Mesothelial cell of epicardium (in vitro differentiated cells): Measurements from ENCODE around the gene AHDC1. TPM values are rescaled to one million over a fixed set of nuclear protein-coding genes. Genes with fewer than 3 reads are reported as not detected.

Experiments
- DNase-seq, 2 experiments: peaks; one replicate each; pipeline ENCODE4 v3.0.0; 2021; ENCODE audit warnings: low spot score in 2 of 2; ENCODE audit not compliant: unreplicated experiment in 2 of 2
- H3K27ac Mint-ChIP-seq: 2 replicates; pipeline ENCODE4 v1.8.0; 2021; ENCODE audit warnings: mixed read lengths
- H3K27me3 Mint-ChIP-seq: 2 replicates; pipeline ENCODE4 v1.8.0; 2021; ENCODE audit warnings: low read depth, mixed read lengths
- H3K36me3 Mint-ChIP-seq: 2 replicates; pipeline ENCODE4 v1.8.0; 2021; ENCODE audit warnings: mixed read lengths
- H3K4me1 Mint-ChIP-seq: 2 replicates; pipeline ENCODE4 v1.8.0; 2021; ENCODE audit warnings: mixed read lengths
- H3K4me3 Mint-ChIP-seq: 2 replicates; pipeline ENCODE4 v1.8.0; 2021; ENCODE audit warnings: mild to moderate bottlenecking, moderate library complexity, mixed read lengths
- H3K9me3 Mint-ChIP-seq: 2 replicates; pipeline ENCODE4 v1.8.0; 2021; ENCODE audit warnings: mixed read lengths
- CTCF ChIP-seq: fragments of 200-600 bp; sonication (generic); IDR thresholded peaks from one replicate; pipeline ENCODE4 v1.5.0; 2021; ENCODE audit warnings: antibody characterized with exemption; ENCODE audit not compliant: unreplicated experiment
- total RNA-seq: library from RNA; stranded (reverse); gene quantifications from 3 replicates; pipeline ENCODE4 v1.2.1, GENCODE V29; 2021

Gene AHDC1
- total RNA-seq, 1 donor from 2014 or later = 73.5 TPM

GRCh38 chr1:27499142-27499541 is 104.8 kb downstream of the AHDC1 start:
- H3K27me3 Mint-ChIP-seq = no peaks in the 10 kb centered on the region

GRCh38 chr1:27496604-27497155 is 107.3 kb downstream of the AHDC1 start:
- Mint-ChIP-seq H3K9me3 (no peaks in the 10 kb centered on the region), H3K36me3 (no peaks in the 10 kb centered on the region), H3K27me3 (no peaks in the 10 kb centered on the region), H3K4me1 (peaks cover 8% of the 10 kb centered on the region), H3K27ac (peak overlapping the region; percentile 72), H3K4me3 (peak overlapping the region; percentile 20)
- DNase-seq = peak in 1 of 2 experiments; percentile 56
- no peak for TF ChIP-seq CTCF

More at GRCh38 chr1:27499142-27499541, 104.8 kb downstream of the AHDC1 start:
- H3K4me1 Mint-ChIP-seq = peaks cover 15% of the 10 kb centered on the region
- peak overlapping the region; percentile 43 for H3K27ac Mint-ChIP-seq
- no peak for TF ChIP-seq CTCF
- no peak for DNase-seq
- no peaks in the 10 kb centered on the region for H3K36me3 Mint-ChIP-seq
- H3K4me3 Mint-ChIP-seq = no peak overlapping the region
- H3K9me3 Mint-ChIP-seq = no peaks in the 10 kb centered on the region

GRCh38 chr1:27492796-27493195 is 111.1 kb downstream of the AHDC1 start:
- H3K27ac Mint-ChIP-seq = peak overlapping the region; percentile 21
- DNase-seq = no peak
- no peak overlapping the region for H3K4me3 Mint-ChIP-seq
- H3K9me3 Mint-ChIP-seq = no peaks in the 10 kb centered on the region
- no peaks in the 10 kb centered on the region for H3K36me3 Mint-ChIP-seq
- H3K27me3 Mint-ChIP-seq = no peaks in the 10 kb centered on the region
- TF ChIP-seq CTCF = no peak
- peaks cover 25% of the 10 kb centered on the region for H3K4me1 Mint-ChIP-seq

DNA sequence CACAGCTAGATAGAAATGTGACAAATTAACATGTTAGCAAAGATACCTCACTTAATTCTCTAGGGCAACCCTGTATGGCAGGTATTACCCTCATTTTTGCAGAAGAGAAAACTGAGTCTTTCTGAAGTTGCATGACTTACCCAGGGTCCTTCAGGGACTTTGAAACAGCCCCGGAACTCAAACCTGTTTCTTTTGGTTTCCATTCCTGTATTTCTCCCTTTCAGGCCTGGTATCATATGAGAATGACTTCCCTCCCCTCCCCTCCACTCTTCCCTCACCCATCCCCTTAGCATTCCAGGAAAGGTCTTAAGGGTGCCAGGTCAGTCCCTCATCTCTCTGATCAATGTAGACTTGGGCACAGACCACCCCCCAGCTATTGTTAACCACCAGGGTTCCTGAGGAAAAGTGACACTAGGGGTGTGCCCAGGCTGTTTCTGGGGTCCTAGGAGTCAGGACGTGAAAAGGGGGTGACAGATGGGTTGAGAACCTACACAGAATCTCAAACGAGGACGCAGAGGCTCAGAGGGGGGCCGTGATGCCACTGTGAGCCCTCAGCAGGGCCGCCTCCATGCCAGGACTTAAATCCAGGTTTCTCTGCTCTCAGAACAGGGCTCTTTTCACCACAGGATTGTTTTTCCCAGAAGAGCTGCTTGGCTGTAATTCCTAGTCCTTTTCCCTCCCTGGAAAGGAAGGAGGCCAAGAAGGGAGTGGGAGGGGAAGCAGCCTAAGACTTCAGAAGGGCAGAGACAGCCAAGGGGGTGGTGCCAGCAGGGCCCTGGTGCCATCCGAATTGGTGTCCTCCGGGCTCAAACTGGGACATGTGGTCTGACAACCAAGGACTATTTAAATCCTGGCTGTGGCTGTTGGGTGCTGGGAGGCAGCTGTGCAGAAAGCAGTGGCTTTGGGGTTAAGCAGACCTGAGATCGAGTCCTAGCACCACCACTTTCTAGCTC is 111.9 kb downstream of the AHDC1 start:
- TF ChIP-seq CTCF = no peak
- H3K4me3 Mint-ChIP-seq = no peak overlapping the region
- no peaks in the 10 kb centered on the region for H3K27me3 Mint-ChIP-seq
- no peaks in the 10 kb centered on the region for H3K36me3 Mint-ChIP-seq
- DNase-seq = no peak
- no peaks in the 10 kb centered on the region for H3K9me3 Mint-ChIP-seq
- peaks cover 25% of the 10 kb centered on the region for H3K4me1 Mint-ChIP-seq
- peak overlapping the region; percentile 76 for H3K27ac Mint-ChIP-seq

DNA sequence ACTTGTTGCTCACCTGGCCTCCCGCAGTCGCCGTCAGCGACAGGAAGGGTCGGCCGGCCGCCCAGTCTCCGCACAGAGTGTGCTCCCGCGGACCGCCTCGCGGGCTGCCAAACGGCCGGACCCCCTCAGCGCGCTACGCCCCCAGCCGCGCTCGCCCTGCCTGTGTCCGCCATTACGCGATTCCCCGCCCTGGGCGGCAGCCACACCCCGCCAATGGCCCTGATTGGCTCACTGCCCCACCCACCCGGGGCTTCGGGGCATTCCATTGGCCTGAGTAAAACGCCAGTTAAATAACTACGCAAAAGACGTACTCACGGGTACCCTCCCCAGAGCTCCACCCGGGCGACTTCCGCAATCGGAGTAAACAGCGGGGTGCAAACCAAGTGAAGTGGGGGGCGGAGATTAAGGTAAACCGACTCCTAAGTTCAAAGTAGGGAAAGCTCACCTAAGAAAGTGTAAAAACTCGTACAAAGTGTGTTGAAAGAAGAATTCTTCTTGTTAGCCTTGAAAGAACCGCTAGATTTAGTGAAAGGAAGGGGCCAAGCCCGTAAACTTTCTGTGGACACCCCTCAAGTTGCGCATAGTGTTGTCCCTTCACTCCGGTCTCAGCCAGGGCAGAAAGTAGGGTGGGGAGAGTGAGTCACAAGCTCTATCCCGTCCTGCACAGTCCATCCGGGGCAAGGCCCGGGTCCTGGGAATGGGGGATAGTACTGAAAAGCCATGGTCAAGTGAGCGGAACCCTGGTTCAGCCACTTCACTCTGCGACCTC is 113.8 kb downstream of the AHDC1 start, which contains the start of gene WASF2:
Gene WASF2 (minus strand): TSS at position 195 of the 769 bp plus-strand sequence. CDS start 61,277 bp downstream, outside the sequence.
- Mint-ChIP-seq H3K4me3 (peak within 1 kb of the TSS; percentile 86), H3K27me3 (no peaks in the 10 kb centered on the region), H3K9me3 (no peaks in the 10 kb centered on the region), H3K36me3 (peaks cover under 1% of the 10 kb centered on the region), H3K4me1 (peaks cover 21% of the 10 kb centered on the region), H3K27ac (peak within 1 kb of the TSS; percentile 99)
- no peak for TF ChIP-seq CTCF
- peak; percentile 94 to 98 for DNase-seq
